GM21360 (cell line): ENCODE measurements around the gene RIN1.

Source experiments
- ATAC-seq: cut with Tn5 transposase; IDR thresholded peaks from one replicate; pipeline ENCODE4 v1.9.1; 2021; ENCODE audit warnings: mild to moderate bottlenecking, moderate library complexity; ENCODE audit not compliant: unreplicated experiment

RIN1 gene

DNA sequence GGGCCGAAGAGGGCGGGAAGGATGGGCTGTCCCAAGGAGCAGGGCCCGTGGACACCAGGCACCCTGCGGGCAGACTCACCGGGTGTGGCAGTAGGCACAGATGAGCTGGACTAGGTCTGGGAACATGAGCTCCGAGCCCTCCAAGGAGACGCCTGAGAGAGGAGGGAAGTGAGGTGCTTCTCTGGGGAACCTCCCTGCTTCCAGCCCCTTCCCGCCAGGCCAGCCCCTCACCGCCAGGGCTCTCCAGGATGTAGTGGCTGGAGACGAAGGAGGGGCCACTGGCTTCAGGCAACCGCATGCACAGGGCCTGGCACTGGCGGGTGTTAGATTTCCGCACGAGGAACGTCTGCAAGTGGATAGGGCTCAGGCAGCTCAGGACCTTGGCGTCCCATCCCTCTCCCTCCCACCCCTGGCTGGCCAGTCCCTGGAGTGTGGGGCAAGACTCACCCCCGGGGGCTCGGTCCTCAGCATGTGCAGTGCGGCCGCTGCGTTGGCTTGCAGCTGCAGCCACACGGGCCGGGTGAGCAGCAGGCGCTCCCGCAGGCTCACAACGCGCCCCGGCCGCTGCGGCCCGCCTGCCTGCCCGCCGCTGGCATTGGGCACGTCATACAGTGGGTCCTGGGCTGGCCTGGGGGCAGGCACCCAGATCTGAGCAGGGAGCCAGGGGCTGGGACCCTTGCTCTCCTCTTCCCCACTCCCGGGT lies 552 bp downstream of the RIN1 start:
- ATAC-seq: no peak

DNA sequence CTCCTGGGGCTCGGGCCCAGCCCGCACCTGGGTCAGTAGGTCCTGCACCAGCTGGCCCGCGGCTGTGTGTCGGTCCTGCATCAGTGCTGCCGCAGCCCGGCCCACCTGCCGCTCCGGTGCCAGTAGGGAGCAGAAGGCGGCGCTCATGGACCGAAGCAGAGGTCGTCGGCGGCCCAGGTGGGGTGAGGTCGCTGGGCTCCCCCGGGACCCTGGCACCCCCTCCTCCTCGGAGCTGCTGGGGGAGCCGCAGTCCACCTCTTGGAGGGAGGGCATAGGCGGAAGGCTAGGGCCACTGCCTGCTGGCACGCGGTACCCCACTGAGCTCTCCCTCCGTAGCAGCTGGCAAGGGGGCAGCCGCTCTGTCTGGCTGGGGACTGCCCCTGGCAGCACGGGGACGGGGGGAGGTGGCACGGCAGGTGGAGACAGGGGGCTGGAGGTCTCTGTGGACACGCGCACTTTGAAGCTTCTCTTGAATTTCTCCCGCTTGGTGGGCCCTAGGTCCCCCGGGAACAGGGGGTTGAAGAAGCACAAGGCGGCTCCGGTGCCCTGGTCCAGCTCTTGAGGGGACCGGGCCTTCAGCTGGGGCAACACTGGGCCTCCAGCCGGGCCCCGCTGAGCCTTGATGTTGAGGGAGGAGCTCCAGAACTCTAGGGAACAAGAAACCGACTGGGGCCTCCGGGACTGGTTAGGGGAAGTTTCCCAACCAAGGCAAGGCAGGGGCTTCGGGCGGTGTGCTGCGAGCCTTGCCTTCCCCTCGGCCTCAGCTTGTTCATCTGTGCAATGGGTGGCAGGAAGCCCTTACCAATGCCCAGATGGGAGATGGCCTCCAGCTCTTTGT lies 1.4 kb downstream of the RIN1 start:
- ATAC-seq: no peak

DNA sequence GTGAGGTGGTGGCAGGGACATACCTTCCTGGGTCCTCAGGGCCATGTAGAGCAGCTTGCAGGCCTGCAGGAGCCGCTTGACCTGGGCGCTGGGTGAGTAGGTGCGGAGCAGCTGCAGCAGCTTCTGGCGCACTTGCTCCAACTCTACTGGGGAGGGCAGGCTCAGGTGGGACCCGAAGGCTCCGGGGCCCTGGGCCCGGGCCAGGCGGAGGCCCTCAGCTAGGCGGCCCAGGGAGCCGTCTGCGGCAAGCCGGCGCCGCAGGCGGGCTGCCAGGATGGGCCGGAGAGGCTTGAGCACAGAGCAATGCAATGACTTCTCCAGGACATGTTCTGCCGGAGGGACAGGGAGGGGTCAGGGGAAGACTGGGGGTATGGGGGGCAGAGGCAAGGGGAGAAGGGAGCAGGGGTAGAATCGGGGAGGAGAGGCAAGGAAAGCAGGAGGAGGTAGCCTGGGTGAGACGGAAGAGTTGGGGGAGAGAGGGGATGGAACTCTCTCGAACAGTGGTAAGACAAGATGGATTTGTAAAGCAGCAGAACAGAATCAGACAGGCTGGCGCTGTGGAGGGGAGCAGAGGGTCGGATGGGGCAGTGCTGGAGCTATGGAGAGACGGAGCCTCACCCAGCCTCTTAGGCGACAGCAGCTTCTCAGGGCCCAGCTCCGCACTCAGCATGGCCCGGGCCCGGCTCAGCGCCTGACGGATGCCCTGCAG lies 2.2 kb downstream of the RIN1 start:
- ATAC-seq: no peak

DNA sequence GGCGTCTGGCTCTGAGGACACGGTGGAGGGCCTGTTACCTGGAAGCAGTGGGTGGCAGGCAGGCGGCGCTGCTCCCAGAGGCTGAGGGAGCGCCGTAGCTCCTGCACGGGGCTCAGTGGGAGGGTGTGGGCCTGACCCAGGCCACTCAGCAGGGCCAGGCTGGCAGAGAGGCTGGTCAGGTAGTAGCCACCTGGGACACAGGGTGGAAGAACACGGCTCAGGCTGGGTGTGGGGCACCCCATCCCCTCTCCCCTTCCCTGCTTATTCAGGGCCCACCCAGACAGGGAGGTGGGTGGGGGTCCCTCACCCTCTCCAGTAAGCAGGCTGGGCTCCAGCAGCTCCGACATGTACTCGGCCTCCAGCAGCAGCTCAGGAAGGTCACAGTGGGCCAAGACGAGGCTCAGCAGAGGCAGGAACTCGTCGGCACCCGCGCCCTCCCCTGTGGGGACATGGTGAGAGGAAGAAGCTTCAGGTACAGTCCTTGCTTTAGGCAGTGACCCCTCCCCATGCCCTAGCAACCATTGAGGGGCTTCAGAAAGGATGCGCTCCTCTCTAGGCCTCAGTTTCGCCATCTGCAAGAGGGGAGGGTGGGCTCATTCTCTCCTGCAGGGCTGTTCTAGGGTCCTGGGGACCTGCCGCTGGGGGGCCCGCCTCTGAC lies 2.9 kb downstream of the RIN1 start:
- no peak for ATAC-seq

DNA sequence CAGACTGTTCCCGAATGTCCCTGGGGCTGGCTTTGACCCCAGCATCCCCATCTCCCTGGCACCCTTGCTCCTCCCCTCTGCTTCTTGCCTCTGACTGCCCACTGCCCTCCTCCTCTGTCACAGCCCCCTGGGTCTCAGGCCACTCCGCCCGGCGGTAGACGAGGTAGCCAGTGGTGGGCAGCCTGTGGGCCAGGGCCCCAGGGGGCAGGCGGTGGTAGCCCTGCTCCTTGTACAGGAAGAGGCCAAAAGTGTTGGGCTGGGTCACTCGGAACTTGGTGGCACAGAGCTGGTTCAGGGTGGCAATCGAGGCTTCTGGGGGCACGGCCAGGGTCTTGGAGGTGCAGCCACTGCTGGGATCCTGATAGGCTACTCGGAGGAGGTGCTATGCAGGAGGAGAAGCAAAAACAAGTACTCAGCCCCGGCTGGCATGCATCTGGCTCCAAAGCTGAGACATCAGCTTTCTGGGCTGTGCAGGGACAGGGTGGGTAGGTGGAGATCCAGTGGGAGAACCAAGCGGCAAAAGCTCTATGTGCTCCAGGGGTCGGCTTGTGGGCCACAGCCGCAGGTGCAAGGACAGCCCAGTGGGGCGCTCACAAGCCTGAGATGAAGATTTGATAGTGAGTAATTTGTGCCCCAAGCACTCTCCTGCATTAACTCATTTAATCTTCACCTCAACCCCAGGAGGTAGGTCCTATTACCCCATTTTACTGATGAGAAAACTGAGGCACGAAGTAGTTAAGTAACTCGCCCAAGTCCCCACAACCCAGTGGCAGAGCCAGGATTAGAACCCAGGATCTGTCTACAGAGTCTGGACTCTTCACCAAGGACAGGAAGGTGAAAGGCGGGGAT lies 3.6 kb downstream of the RIN1 start:
- no peak for ATAC-seq

DNA sequence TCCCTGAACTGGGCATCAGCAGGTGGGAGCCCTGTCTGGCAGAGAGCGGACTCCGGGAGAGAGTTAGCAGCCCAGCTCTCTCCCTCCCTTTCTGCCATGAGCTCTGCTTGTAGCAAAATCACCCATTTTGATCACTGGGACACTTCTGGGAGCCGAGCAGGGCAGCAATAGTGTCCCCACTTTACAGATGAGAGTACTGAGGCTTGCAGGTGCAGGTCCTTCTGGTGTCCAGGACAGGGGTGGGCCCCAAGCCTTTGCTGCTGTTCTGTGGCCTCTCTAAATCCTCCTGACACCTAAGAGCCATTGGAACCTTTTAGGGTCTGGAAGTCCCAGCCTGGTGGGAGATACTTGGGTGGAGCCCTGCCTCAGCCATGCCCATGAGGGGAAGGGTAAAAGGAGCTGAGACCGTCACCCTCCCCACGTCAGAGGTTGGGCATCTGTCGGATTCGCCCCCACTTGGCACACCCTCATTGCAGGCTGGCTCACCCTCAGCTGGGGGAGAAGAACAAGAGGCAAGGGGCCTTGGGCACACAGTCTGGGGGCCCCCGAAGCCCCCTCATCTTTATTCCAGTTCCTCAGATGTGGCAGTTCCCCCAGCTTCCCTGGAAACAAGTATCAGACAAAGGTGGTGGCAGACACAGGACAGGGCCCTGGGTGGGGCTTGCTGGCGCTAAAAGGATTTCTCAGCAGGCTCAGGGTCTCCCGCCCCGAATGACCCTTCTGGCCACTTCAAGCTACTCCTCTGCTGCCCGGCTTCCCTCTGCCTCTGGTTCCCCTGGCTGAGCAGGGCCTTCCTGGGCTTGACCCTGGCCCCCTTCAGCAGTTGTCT lies 4.5 kb downstream of the RIN1 start:
- no peak for ATAC-seq

DNA sequence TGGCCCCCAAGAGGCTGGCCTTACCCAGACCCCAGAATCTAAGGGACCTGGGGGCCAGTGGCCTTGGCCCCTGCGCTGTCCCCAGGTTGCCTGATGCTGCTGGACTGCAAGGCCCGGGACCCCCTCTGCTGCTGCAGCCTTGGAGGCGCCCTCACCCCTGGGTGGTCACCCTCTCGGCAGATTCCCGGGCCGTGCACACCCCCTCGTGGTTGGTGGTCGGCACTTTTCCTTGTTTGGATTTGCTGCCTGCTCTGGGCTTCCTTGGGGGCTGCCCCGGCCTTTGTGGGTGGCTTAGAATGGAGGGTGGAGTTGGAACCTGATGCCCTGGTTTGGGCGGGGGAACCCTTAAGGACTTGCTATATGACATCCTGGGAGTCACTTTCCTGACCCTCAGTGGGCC lies 5.3 kb downstream of the RIN1 start:
- ATAC-seq: no peak

DNA sequence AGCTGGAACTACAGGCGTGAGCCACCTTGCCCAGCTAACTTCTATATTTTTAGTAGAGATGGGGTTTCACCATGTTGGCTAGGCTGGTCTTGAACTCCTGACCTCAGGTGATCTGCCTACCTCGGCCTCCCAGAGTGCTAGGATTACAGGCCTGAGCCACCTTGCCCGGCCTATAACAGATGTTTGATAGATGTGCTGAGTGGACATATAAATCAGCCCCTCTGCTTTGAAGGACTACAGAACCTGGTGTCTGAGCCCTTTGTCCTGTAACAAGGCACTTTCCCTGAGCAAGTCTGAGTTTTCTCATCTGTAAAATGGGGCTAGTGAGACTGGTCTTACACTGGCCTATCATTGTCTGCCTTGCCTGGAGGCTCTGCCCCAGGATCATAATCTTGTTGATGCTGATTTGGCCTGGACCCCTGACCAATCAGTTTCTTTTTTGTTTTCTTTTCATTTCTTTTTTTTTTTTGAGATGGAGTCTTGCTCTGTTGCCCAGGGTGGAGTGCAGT lies 7.0 kb downstream of the RIN1 start:
- ATAC-seq: no peak

DNA sequence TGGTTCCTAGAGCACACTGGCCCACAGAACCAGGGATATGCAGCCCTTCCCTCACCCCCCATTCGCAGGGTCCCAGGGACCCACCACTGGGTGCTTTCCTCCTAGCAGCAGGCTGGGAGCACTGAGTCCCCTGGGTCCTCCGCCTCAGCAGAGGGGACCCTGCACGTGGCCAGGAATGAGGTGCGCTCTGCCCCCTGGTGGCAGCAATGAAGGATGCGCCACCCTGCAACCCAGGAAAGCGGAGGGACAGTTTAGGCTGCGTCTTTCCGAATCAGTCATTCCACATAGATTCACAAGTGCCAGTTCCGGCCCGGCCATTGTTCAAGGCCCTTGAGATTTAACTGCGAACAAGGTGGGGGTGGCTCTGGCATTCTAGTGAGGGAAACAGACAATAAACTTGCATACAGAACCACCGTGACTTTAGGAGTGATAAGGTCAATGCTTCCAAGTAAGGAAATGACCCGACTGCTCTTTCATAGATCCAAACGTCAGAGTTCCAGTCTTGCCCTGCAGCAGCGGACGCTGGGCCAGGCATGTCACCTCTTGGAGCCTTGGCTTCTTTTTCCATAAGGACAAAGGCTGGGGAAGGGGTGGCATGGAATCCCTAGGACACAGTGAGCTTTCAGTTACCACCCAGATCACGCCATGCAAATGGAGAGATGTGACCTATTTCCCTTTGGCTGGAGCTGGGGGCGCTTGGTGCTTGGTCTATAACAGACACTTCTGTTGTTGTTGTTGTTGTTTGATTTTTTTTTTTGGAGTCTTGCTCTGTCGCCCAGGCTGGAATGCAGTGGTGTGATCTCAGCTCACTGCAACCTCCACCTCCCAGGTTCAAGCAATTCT lies 7.7 kb downstream of the RIN1 start:
- ATAC-seq: peak; percentile 47

DNA sequence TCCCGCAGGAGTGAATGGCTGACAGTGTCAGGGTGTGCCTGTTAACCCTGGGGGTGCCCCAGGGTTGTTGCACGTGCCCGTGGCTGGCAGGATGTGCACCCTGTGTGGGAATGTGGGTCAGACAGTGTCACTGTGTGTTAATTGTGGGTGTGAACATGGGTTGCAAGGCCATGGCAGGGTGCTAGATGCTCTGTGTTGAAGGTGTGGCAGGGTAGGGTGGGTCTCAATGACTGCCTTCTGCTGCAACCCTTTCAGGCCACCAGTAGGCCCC lies 8.3 kb downstream of the RIN1 start:
- ATAC-seq: peak; percentile 8

DNA sequence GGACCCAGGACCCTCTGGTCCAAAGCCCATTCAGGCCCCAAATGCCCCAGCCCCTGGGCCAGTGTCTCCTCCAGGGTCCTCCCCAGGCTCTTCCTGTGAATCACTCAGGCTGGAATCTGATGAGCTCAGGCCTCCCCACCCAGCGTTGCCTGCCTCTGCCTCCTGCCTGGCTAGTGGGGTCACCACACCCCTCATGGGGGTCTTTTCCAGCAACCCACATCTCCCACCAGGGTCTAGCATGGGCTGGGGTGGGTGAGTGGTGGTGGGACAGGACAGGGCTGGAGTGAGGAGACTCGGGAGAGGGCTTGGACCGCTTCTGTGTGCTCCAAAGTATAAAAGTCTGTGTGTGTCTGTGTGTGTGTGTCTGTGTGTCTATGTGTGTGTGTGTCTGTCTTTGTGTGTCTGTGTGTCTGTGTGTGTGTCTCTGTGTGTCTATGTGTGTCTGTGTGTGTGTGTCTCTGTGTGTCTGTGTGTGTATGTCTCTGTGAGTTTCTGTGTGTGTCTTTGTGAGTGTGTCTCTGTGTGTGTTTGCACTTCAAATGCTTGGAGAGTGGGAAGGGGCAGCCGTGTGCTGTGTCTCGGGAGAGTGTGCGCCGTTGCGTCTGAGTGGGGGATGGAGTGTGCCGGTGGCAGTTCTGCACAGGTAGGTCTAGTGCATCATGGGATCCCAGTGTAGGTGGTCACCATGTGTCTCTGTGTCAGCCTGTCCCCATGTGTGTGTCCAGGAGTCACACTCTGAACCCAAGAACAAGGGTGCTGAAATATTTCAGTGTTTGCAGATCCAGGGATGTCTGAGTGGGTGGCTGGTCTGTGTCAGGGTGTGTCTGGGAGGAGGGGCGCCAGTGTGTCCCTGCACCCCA lies 8.8 kb downstream of the RIN1 start:
- no peak for ATAC-seq

DNA sequence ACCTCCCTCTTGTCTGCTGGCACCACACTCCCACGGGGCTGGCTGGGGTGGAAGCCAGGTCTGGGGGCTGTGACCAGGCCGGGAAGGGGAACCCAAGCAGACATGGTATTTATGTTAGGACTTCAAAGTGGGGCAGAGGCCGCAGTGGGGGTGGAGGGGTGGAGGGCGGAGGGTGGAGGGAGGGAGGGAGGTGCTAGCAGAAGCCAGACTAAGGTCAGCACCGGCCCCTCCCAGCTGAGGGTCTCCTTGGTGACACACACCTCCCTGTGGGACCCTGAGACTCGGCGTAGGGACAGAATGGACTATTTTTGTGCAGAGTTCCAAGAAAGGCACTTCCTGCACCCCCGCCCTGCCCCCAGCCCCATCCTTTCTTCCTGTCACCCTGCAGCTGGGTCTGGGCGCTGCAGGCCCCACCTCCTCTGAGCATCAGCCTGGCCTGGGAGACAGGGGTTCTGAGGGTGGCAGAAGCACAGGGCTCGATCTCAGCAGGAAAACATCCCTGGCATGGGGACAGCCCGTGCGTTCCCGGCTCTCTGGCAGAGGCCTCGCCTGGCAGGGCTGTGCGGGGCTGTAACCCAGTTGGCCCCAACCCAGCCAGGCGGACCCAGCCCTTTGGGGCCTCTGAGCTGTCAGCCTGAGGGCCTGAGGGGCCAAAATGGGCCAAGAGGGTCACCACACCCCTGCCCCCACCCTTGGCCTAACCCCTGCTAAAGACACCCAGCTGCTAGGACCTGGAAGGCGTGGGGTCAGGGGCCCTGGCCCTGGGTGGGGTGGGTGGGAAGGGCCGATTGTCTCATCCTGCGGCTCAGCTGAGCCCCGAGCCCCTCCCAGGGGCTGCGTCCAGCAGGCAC lies 9.7 kb downstream of the RIN1 start:
- ATAC-seq: no peak

DNA sequence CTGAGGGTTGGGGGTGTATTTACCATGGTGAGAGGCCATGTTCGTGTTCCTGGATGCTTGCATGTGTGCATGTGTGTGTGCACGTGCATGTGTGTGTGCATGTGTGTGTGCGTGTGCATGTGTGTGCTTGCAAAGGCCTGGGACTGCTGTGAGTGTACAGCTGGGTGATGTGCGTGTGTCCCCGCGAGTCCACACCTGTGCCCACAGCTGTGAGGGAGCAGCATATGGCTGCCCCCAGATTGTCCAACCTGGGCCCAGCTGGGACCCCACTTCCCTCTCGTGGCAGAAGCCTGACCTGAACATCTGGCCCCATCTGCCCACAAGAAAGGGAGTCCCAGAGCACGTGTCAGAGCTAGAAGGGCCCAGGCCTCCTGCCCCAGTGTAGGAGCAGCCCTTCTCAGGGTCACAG lies 11.0 kb downstream of the RIN1 start:
- ATAC-seq: no peak

DNA sequence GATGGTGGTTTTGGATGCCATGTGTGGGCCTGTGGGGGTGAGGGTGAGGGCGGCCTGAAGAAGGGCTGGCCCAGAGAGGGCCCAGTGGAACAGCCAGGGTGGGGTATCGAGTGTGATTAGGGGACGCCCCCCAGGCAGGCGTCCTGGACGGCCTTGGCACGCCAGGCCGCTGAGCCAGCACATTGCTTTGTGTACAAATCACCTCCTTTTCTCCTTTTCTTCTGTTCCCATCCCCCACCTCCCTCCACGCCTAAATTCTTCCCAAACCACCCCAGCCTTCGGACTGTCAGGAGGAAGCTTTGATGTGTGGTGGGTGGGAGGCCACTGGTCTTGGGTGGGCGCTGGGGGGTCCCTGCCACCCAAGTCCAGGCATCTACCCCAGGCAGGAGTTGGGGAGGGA lies 11.6 kb downstream of the RIN1 start:
- ATAC-seq: no peak

DNA sequence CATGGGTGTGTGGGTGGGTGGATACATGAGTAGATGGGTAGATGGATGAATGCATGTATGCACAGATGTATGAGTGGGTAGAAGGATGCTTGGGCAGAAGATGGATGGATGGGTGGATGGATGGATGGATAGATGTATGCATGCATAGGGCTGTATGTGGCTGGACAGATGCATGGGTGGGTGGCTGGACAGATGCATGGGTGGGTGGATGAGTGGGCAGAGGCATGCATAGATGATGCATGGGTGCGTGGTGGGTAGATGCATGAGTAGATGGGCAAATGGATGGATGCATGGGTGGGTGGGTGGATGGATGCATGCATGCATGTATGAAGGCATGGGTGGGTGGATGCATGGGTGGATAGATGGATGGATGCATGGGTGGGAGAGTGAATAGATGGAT lies 12.6 kb downstream of the RIN1 start:
- no peak for ATAC-seq

DNA sequence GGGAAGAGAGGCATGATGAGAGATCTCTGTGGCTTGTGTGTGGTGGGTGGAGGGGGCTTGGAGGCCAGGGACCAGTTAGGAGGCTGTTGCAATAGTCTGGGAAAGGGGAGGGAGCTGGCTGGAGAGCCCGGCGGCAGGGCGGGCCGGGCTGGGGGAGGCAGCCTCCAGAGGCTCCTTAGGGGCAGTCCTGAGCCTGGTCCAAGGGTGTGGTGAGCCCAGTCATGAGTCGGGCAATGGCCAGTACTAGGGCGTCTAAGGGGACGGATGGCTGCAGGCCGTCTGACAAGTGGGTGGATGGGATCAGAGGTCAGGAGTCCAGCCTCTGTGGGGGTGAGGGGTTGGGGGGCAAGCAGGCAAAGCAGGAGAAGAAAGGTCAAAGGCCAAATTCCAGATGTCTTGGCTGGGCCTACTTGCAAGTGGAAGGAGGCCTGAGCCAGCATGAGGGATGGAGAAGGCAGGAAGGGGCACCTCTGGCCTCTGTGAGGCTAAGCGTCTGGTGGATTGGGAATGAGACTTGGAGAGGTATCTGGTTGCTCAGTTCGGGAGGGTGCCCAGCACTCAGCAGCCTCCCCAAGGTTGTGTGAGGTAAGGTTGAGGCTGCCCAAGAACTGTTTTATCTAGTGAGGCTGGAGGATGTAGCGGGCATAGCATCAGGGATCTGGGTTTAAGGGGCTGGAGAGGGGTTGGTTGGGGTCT lies 13.4 kb downstream of the RIN1 start:
- ATAC-seq: no peak
